Measurements from ENCODE around the gene AP1S1. TPM values are rescaled to one million over a fixed set of nuclear protein-coding genes. Genes with fewer than 3 reads are reported as not detected.

AP1S1 gene
- total RNA-seq, 1 experiment from 2014 or later = 52.3 TPM

GRCh38 chr7:101138213-101138870, 15.9 kb upstream of the AP1S1 start:
- Histone ChIP-seq H3K4me1 (peaks cover 9% of the 10 kb centered on the region; the same call in 1 of the 2 replicates), H3K9me3 (no peaks in the 10 kb centered on the region), H3K36me3 (ENCODE audit: control insufficient read depth, insufficient read depth, low read length) (no peaks in the 10 kb centered on the region), H3K27me3 (replicated peaks; ENCODE audit: control insufficient read depth, insufficient read depth, low read length) (no peaks in the 10 kb centered on the region), H3K4me3 (ENCODE audit: low read depth, low read length) (peak overlapping the region; percentile 29)
- H3K27me3 Mint-ChIP-seq (ENCODE audit: insufficient read depth, unreplicated experiment) = peaks cover 3% of the 10 kb centered on the region
- ChIA-PET POLR2A (interaction anchor here (1.0 kb wide), 1 partner anchor 16 kb away, joined by 3 read pairs; no protein-coding TSS in a partner anchor), CTCF (interaction anchor here (0.6 to 1.6 kb wide), 9 partner anchors 12 to 80 kb away, joined by 3 to 8 read pairs (median 4); partner anchors contain the start of gene ZNHIT1)
- peak overlapping the region; percentile 76 for H3K4me3 Mint-ChIP-seq (ENCODE audit: unreplicated experiment)
- H3K27ac Mint-ChIP-seq (ENCODE audit: unreplicated experiment) = peak overlapping the region; percentile 88
- peaks cover 4% of the 10 kb centered on the region for H3K4me1 Mint-ChIP-seq (ENCODE audit: low read depth, unreplicated experiment)
- no peaks in the 10 kb centered on the region for H3K9me3 Mint-ChIP-seq (ENCODE audit: unreplicated experiment)
- intact Hi-C loops (cut with micrococcal nuclease; ENCODE audit: unreplicated experiment) = loop anchor here (1.0 to 2.0 kb wide), 2 partner anchors 44 to 53 kb away; partner anchors contain the start of gene TRIM56
- TF ChIP-seq, protein P1, sequence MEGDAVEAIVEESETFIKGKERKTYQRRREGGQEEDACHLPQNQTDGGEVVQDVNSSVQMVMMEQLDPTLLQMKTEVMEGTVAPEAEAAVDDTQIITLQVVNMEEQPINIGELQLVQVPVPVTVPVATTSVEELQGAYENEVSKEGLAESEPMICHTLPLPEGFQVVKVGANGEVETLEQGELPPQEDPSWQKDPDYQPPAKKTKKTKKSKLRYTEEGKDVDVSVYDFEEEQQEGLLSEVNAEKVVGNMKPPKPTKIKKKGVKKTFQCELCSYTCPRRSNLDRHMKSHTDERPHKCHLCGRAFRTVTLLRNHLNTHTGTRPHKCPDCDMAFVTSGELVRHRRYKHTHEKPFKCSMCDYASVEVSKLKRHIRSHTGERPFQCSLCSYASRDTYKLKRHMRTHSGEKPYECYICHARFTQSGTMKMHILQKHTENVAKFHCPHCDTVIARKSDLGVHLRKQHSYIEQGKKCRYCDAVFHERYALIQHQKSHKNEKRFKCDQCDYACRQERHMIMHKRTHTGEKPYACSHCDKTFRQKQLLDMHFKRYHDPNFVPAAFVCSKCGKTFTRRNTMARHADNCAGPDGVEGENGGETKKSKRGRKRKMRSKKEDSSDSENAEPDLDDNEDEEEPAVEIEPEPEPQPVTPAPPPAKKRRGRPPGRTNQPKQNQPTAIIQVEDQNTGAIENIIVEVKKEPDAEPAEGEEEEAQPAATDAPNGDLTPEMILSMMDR (IDR thresholded peaks at IDR 0.05; ENCODE audit: insufficient read depth in 1 of 2, low read depth in 1 of 2, low read length in 1 of 2, severe bottlenecking in 1 of 2, unreplicated experiment in 1 of 2) = peak; percentile 86 to 94
- TSS peak; percentile 86 for BruUV-seq (replicated peaks)
- peaks cover 6% of the 10 kb centered on the region for H3K36me3 Mint-ChIP-seq (ENCODE audit: insufficient read depth, unreplicated experiment)
- DNase-seq = peak; percentile 85 to 95

- peaks cover 6% of the 10 kb centered on the region for H3K36me3 Mint-ChIP-seq (ENCODE audit: insufficient read depth, unreplicated experiment)
- CTCF ChIA-PET = interaction anchor here (0.6 to 1.1 kb wide), 2 partner anchors 104 to 142 kb away, joined by 3 to 4 read pairs; no protein-coding TSS in a partner anchor
- peaks cover 15% of the 10 kb centered on the region for H3K4me1 ChIP-seq
- H3K9me3 ChIP-seq = no peaks in the 10 kb centered on the region
- POLR2A ChIA-PET = no interaction called here
- peaks cover 4% of the 10 kb centered on the region for H3K27me3 Mint-ChIP-seq (ENCODE audit: insufficient read depth, unreplicated experiment)
- DNase-seq = no peak
- H3K27me3 ChIP-seq (replicated peaks; ENCODE audit: control insufficient read depth, insufficient read depth, low read length) = no peaks in the 10 kb centered on the region
- H3K4me1 Mint-ChIP-seq (ENCODE audit: low read depth, unreplicated experiment) = peaks cover 4% of the 10 kb centered on the region
- H3K4me3 Mint-ChIP-seq (ENCODE audit: unreplicated experiment) = no peak overlapping the region
- TF ChIP-seq, protein P1 (IDR thresholded peaks at IDR 0.05; ENCODE audit: insufficient read depth in 1 of 2, low read depth in 1 of 2, low read length in 1 of 2, severe bottlenecking in 1 of 2, unreplicated experiment in 1 of 2) = no peak
- H3K27ac Mint-ChIP-seq (ENCODE audit: unreplicated experiment) = no peak overlapping the region
- intact Hi-C loops (cut with micrococcal nuclease; ENCODE audit: unreplicated experiment) = no loop called here
- H3K9me3 Mint-ChIP-seq (ENCODE audit: unreplicated experiment) = no peaks in the 10 kb centered on the region
- no TSS peak for BruUV-seq (replicated peaks)
- no peaks in the 10 kb centered on the region for H3K36me3 ChIP-seq (ENCODE audit: control insufficient read depth, insufficient read depth, low read length)
- H3K4me3 ChIP-seq (ENCODE audit: low read depth, low read length) = no peak overlapping the region
Measured at GRCh38 chr7:101140339-101140699, 14.0 kb upstream of the AP1S1 start.

GRCh38 chr7:101140746-101141382, 13.4 kb upstream of the AP1S1 start:
- no peak for DNase-seq
- CTCF ChIA-PET = interaction anchor here (0.6 to 1.1 kb wide), 2 partner anchors 103 to 142 kb away, joined by 3 to 4 read pairs; no protein-coding TSS in a partner anchor
- intact Hi-C loops (cut with micrococcal nuclease; ENCODE audit: unreplicated experiment) = no loop called here
- no TSS peak for BruUV-seq (replicated peaks)
- H3K27me3 ChIP-seq (replicated peaks; ENCODE audit: control insufficient read depth, insufficient read depth, low read length) = no peaks in the 10 kb centered on the region
- H3K27me3 Mint-ChIP-seq (ENCODE audit: insufficient read depth, unreplicated experiment) = peaks cover 4% of the 10 kb centered on the region
- TF ChIP-seq, protein P1 (IDR thresholded peaks at IDR 0.05; ENCODE audit: insufficient read depth in 1 of 2, low read depth in 1 of 2, low read length in 1 of 2, severe bottlenecking in 1 of 2, unreplicated experiment in 1 of 2) = no peak
- no peaks in the 10 kb centered on the region for H3K9me3 ChIP-seq
- H3K4me3 Mint-ChIP-seq (ENCODE audit: unreplicated experiment) = no peak overlapping the region
- H3K4me1 Mint-ChIP-seq (ENCODE audit: low read depth, unreplicated experiment) = peaks cover 4% of the 10 kb centered on the region
- POLR2A ChIA-PET = no interaction called here
- H3K27ac Mint-ChIP-seq (ENCODE audit: unreplicated experiment) = no peak overlapping the region
- peaks cover 6% of the 10 kb centered on the region for H3K36me3 Mint-ChIP-seq (ENCODE audit: insufficient read depth, unreplicated experiment)
- no peaks in the 10 kb centered on the region for H3K9me3 Mint-ChIP-seq (ENCODE audit: unreplicated experiment)
- H3K36me3 ChIP-seq (ENCODE audit: control insufficient read depth, insufficient read depth, low read length) = no peaks in the 10 kb centered on the region
- peaks cover 15% of the 10 kb centered on the region for H3K4me1 ChIP-seq
- no peak overlapping the region for H3K4me3 ChIP-seq (ENCODE audit: low read depth, low read length)

Data from Caco-2 (cell line).